HL-60 (cell line): ENCODE measurements around the gene MSX2.

Source experiments
- DNase-seq, 2 experiments: peaks; one replicate each; pipeline ENCODE4 v3.0.0-alpha.2; 2010 to 2020; ENCODE audit warnings: low read depth in 1 of 2, low spot score in 1 of 2
- H3K27ac ChIP-seq: fragments of 250-450 bp; sonication (Bioruptor Pico); replicated peaks from 2 replicates; pipeline ENCODE4 v1.5.1; 2020; ENCODE audit warnings: mild to moderate bottlenecking, moderate library complexity
- H3K27me3 ChIP-seq: fragments of 250-450 bp; sonication (Bioruptor Pico); 2 replicates; pipeline ENCODE4 v1.5.1; 2021; ENCODE audit warnings: mild to moderate bottlenecking, moderate library complexity; ENCODE audit not compliant: insufficient read depth, poor library complexity, severe bottlenecking
- H3K4me3 ChIP-seq: replicated peaks from 2 replicates; pipeline ENCODE4 v1.5.1; 2011; ENCODE audit warnings: mild to moderate bottlenecking, control low read depth, low read length; ENCODE audit not compliant: insufficient read depth
- CTCF ChIP-seq: IDR thresholded peaks from one replicate; pipeline ENCODE4 v1.5.1; 2011; ENCODE audit warnings: low read length, control low read depth, inconsistent platforms; ENCODE audit not compliant: insufficient read depth
- GABPA ChIP-seq: IDR thresholded peaks from 2 replicates; pipeline ENCODE4 v1.6.1; 2012; ENCODE audit warnings: low read depth
- POLR2AphosphoS5 ChIP-seq: IDR thresholded peaks from 2 replicates; pipeline ENCODE4 v1.6.1; 2012; ENCODE audit warnings: low read depth
- REST ChIP-seq: IDR thresholded peaks from 2 replicates; pipeline ENCODE4 v1.6.1; 2012; ENCODE audit warnings: low read depth; ENCODE audit not compliant: insufficient replicate concordance
- SPI1 ChIP-seq: IDR thresholded peaks from 2 replicates; pipeline ENCODE4 v1.6.1; 2012; ENCODE audit warnings: low read depth, mild to moderate bottlenecking, borderline replicate concordance

Gene MSX2

DNA sequence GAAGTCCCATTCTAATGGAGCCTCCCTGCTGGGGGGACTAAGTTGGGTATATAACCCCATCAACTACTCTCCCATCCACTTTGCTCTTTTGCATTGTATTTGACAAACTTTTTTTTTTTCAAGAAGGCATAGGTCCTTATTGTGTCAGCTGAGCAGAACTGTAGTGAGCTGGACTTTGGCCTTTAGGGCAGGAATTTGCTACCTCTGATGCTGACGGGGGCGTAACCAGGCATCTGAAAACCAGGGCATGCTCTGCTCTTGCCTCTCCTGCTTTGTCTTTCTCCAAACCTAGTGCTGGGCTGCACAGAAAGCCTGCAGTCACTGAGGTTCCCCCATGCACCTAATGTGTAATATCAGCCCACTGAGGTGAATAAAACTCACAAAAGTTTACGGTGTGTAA is 49.0 kb downstream of the MSX2 start:
- Histone ChIP-seq H3K4me3 (no peak overlapping the region), H3K27me3 (no peaks in the 10 kb centered on the region), H3K27ac (no peak overlapping the region)
- no peak for TF ChIP-seq REST
- DNase-seq, result no peak

DNA sequence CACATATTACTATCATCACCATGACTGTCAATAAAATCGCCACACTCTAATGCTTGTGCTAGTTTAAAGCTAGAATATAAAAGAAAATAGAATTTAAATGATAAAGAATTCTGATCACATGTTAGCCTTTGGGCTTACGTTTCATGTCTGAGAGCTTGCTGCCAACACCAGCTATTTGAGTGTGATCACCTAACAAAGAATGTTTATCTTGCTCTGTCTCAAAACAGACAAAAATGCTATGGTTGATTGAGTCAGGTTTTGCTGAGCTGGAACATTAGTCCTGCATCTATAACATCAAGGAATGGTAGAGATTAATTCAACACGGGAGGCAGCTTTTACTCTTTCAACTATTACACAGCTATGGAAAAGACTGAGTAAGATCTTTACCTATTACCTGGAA is 50.7 kb downstream of the MSX2 start:
- DNase-seq, result no peak
- no peak for TF ChIP-seq CTCF
- TF ChIP-seq REST, result no peak
- Histone ChIP-seq H3K27me3 (no peaks in the 10 kb centered on the region), H3K4me3 (no peak overlapping the region), H3K27ac (no peak overlapping the region)

GRCh38 chr5:174777111-174777510 is 52.7 kb downstream of the MSX2 start:
- DNase-seq, result no peak
- H3K27me3 ChIP-seq, result no peaks in the 10 kb centered on the region
- TF ChIP-seq REST (no peak), GABPA (no peak), POLR2AphosphoS5 (no peak), SPI1 (no peak), CTCF (no peak)
- no peak overlapping the region for H3K27ac ChIP-seq
- H3K4me3 ChIP-seq, result no peak overlapping the region

DNA sequence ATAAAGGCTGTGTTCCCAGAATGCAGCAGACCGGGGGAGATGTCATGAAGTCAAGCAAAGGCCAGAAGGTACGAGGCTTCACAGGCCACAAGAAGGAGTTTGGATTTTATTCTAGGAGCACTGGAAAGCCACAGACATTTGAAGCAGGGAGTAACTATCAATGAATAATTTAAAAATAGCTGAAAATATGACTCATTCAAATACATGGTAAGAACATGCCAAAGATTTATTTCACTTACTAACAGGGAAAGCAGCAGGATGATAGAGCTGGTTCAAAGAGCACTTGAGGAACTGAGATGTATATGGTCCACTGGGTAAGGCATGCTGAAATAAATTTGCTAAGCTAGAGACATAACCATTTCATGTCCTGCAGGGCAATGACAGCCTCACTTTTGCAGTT is 53.2 kb downstream of the MSX2 start:
- TF ChIP-seq SPI1, result no peak
- no peak for TF ChIP-seq CTCF
- TF ChIP-seq GABPA, result no peak
- TF ChIP-seq POLR2AphosphoS5, result no peak
- no peak for TF ChIP-seq REST
- DNase-seq, result no peak
- Histone ChIP-seq H3K4me3 (no peak overlapping the region), H3K27me3 (no peaks in the 10 kb centered on the region), H3K27ac (no peak overlapping the region)
